CD4-positive, alpha-beta T cell treated with Interleukin-4 for 1 hour (primary cell): Measurements from ENCODE around the gene LUC7L3.
"Not testable (repeated sequence)": the region's sequence is repeated elsewhere in the genome, so short reads cannot be mapped to it uniquely, and the experiment has no call there.

Source experiments
- DNase-seq, 2 donors: peaks; one replicate each; pipeline ENCODE4 v3.0.0-alpha.2; 2020 to 2022

The LUC7L3 gene

DNA sequence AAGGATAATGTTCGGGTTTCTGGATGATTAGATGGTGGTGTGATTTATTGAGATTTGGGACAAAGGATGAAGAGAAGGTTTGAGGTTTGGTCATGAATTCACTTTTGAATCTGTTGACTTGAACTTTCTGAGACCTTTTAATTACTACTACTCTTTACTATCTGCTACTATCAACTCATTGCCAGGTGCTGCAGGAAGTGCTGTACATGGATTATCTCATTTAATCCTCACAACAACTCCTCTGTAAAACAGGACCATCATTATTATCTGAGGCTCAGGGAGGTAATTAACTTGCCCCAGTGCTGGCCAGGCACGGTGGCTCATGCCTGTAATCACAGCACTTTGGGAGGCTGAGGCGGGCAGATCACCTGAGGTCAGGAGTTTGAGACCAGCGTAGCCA is 8.8 kb upstream of the LUC7L3 start:
- no peak for DNase-seq

DNA sequence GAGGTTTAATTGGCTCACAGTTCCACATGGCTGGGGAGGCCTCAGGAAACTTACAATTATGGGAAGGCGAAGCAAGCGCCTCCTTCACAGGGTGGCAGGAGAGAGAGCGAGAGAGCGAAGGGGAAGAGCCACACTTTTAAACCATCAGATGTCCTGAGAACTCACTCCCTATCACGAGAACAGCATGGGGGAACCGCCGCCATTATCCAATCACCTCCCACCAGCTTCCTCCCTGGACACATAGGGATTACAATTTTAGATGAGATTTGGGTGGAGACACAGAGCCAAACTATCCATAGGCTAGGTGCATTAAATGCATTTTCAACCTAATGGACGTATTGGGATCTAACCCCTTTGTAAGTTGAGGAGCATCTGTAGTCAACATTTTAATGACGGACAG is 6.8 kb upstream of the LUC7L3 start:
- DNase-seq = no peak

DNA sequence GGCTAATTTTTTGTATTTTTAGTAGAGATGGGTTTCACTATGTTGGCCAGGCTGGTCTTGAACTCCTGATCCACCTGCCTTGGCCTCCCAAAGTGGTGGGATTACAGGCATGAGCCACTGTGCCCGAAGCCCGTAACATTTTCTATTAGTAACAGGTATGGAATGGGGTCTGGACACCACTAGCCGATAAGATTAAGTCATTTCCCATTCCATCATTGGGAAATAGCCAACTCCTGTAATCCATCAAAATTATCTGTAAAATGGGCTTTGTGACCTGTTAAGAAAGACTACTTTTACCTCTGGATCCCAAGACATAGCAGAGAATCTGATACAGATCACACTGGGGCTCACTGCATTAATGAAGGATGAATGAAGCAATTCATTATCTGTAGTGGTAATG is 3.9 kb upstream of the LUC7L3 start:
- DNase-seq = no peak

DNA sequence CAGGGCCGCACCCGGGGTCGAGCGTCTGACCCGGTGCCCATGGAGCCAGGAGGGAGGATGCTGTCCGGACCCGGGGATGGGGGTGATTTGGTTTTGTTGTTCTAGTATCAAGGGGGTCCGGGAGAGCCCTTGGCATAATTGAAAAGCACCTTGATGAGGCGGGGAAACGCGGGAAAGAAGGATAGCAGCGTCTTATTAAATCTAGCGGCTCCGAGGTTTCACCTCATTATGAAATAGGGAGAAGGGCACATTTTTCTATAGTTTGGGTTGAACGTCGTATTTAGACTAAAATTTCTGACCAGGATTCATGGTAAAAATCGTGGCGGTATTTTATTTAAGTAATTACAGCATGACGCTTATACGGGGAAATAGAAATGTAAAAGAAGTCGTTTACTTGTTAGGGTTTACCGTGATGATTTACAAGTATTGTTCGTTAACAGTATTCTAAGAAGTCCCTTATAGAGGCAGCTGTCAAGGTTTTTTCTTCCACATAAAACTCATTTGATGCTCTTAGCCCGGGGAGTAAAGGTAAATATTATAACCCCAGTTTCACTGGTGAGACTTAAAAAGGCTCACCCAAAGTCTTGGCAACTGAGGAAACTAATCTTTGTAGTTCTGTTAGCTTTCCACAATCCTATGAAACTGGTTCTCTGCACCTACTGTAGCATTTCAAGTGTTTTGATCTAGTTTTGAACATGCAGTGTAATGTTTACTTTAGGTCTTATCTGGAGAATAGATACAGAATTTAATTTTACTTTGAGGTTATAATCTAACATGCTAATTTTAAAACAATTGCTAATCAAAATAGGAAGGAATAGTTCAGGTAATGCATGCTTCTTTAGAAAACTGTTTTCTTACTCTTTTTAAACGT is 756 bp downstream of the LUC7L3 start:
- DNase-seq = peak in 1 of 2 donors; percentile 13

DNA sequence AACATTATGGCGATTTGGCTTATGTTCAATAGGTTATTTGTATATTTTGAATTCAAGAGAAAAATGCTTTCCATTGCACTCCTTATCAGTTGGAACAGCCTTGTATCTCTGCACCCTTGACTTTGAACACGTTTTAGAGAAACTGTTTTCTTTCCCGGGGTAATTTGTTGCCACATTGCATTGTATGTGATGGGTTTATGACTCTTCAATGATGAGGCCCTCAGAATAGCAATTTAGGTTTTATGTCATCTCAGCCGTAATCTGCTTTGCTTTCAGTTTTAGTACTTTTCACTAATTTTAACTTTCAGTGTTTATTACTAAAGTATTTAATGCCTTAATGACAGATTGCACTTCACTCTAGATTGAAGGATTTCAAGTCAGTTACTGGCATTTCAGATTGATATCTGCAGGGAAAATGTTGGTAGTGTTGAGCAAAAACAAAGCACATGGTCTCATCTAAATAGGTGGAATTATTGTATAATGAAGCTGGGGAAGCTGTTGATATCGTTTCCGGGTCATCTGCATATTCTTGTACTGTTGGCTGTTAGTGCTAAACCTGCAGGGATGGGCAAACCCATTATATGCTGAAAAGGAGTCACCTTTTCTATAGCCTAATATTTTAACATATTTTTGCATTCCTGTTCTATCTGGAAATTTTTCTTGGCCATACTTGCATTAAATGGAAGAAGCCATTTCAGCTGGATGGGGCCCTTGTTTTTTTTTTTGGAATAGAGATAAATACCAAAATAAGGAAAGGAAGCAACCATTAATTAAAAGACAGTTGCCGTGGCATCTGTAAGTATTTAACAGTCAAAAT is 2.0 kb downstream of the LUC7L3 start:
- DNase-seq = peak in 1 of 2 donors; percentile 54

DNA sequence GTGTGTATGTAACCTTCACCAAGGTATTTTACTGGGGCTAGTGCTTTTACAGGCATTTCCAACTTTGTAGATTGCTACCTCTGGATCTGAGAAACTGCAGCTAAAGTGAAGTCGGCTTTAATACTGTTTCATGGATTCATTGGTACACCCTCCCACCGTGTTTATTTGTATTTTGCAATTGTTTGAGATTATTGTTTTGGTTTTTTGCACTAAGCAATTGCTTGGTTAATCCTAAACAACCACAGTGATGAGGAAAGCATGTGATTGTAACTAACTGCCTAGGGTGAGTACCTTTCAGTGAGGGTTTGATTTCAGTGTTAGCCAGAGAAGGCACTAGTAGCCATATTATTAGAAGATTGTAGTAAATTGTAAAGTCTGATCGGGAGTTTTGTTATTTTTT is 3.3 kb downstream of the LUC7L3 start:
- no peak for DNase-seq

DNA sequence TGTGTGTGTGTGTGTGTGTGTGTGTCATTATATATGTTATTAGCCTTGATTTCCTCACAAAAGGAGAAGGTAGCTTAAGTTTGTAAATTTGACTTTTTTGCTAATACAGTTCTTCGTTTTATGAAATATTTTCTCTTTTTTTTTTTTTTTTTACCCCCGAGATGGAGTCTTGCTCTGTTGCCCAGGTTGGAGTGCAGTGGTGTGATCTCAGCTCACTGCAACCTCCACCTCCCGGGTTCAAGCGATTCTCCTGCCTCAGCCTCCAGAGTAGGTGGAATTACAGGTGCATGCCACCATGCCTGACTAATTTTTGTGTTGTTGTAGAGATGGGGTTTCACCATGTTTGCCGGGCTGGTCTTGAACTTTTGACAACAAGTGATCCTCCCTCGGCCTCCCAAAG is 5.2 kb downstream of the LUC7L3 start:
- not testable (repeated sequence) for DNase-seq

DNA sequence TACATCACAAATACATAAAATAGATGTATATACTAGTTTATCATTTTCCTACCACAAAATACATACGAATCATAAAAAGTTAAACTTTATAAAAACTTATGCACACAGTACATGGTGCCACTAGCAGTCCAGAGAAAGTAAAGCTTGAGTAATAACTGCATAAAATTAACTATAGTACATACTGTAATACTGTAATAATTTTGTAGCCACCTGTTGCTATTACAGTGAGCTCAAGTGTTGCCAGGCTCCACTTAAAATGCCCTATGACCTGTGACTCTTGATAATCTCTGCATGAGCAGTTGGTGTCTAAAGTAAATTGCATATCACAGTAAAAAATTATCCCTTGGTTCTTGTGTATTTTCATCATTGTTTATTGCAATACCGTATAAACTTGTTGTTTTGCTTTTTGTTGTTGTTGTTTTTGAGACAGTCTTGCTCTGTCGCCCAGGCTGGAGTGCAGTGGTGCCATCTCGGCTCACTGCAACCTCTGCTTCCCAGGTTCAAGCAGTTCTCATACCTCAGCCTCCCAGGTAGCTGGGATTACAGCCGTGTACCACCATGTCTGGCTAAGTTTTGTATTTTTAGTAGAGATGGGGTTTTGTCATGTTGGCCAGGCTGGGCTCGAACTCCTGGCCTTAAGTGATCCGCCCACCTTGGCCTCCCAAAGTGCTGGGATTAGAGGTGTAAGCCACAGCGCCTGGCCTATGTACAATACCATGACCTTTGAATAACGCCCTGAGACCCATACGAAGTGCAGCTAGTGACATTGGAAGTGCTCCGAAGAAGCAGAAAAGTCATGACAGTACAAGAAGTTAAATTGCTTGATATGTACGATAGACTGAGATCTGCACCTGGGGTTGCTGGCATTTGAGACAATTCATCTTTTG is 6.6 kb downstream of the LUC7L3 start:
- no peak for DNase-seq

DNA sequence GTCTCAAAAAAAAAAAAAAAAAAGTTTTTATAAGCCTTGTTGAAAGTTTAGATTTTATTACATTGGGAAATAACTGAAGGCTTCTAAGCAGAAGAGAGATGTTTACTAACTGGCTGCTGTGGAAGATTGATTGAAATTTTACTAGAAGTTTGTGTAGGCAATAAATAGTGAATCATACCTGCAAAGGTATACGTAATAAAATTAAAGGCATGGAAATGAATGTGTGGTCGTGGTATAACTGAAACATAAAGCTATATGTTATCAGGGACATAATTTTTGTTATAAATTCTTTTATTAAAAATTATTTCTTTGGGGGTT is 8.7 kb downstream of the LUC7L3 start:
- no peak for DNase-seq

DNA sequence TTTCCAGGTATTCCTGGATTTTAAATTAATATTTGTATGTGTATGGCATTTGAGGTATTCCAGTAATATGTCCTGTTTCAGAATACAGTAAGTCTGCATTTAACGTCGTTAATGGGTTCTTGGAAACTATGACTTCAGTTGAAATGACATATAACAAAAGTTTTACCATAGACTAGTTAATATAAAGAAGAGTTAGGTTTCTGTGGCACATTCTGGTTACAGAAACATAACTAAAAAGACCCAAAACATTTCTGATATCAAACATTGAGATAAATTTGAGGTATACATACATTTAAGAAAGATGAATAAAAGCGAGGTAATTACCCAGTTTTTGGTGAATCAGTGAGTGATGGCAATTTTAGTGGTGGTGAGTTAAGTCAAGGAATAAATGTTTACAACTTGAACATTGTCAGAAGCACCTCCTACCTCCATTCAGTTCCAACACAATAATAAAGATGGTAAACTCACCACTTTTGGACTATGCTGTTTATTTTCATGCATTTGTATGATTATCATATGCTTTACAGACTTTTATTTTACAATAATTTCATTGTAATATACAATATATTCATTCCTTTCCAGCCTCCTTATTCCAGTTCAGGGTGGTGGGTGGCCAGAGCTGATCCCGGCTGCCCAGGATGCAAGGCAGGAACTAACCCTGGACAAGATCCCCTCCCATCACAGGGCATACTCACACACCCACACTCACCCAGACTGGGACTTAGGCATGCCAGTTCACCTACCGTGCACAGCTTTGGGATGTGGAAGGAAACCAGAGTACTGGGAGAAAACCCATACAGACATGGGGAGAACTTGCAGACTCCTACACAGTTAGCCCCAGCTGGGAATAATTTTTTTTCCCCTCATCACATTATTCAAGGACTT is 9.7 kb downstream of the LUC7L3 start:
- DNase-seq = no peak

DNA sequence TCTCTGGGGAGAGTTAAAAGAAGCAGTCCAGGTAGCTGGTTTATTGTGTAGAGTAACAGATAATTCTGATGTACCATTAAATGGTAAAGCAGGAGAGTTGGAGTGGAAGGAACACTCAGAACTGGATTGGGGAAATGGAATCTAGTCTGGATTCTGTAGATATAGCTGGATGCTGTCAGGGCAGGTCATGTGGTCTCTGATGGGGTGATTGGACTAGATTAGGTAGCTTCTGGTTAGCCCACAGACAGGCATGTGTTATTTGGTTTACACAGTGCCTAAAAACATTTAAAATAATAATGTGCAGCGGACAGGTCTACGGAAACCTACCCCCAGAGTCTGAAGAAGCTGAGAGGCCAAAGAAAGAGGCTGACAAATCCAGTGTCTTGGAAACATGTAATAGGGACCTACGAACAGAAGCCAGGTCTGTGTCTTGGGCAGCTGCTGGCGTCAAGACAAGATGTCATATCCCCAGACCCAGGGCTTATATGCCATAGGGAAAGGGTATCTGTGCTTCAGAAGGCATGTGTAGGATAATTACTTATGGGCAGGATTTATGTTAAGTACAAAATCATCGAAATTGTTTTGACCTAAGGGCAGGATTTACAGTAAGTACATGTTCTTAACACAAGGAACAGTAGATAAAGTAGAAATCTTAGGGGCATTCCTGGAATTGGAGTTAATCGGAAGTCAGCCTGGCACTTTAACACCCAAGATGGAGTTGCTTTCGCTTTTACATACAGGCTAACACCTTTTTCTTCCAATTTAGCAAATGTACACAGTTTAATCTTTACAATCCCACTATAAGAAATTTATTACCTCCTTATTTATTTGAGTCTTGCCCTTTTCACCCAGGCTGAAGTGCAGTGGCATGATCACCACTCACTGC is 12.4 kb downstream of the LUC7L3 start:
- DNase-seq = peak in 1 of 2 donors; percentile 18

DNA sequence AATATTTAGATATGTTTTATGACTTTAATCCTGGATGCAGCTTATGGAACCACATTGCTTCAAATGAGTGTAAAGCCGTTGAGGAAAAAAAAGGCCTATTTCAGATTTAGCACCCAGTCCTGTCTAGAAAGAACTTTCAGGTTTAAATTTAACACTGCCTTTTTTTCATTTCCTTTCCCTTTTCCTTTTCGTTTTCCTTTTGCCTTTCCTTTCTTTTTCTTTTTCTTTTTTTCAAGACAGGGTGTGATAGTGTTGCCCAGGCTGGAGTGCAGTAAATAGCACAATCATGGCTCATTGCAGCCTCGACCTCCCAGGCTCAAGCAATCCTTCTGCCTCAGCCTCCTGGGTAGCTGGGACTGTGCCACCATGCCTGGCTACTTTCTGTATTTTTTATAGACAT is 15.9 kb downstream of the LUC7L3 start:
- DNase-seq = no peak

DNA sequence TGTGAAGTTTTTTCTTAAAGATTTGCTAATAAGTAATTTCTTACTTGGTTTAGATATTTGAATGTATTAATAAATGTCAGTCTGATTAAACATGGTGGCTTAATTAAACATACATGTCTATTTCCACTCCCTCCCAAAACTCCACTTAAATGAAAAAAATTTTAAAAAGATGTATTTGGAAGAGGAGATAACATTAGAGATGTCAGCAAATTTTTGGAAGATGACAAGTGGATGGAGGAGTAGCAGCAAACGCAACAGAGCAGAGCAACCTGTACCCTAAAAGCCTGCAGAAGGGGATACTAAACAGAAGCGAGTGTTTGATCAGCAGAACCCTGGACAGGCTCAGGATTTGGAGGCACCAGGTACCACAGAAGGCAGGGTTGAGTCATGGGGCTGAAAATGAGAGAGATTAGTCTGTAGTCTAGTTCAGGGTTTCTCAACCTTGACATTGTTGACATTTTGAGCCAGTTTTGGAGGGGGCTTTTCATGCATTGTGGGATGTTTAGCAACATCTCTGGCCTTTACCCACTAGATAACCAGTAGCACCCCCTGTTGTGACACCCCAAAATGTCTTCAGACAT is 17.8 kb downstream of the LUC7L3 start:
- no peak for DNase-seq

DNA sequence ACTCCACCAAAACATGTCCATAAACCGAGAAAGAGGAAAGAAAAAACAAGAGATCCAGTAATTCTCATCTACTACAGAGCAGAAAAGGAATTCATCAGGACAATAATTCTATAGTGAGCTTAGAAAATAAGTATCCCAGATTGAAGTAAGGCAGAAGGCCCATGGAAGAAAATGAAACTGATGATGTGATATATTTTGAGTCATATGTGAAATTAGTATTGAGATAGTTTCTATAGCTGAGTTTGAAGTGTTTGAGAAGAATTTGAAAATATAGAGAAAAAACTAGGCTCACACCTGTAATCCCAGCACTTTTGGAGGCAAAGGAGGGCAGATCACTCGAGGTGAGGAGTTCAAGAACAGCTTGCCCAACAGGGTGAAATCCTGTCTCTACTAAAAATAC is 19.7 kb downstream of the LUC7L3 start:
- no peak for DNase-seq

DNA sequence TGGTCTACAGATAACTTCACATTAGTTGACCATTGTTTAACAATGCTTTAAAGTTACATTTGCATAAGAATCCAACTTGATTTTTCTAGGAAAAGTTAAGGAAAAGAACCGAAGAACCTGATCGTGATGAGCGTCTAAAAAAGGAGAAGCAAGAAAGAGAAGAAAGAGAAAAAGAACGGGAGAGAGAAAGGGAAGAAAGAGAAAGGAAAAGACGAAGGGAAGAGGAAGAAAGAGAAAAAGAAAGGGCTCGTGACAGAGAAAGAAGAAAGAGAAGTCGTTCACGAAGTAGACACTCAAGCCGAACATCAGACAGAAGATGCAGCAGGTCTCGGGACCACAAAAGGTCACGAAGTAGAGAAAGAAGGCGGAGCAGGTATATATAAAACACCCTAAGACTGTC is 26.2 kb downstream of the LUC7L3 start:
- DNase-seq = no peak

DNA sequence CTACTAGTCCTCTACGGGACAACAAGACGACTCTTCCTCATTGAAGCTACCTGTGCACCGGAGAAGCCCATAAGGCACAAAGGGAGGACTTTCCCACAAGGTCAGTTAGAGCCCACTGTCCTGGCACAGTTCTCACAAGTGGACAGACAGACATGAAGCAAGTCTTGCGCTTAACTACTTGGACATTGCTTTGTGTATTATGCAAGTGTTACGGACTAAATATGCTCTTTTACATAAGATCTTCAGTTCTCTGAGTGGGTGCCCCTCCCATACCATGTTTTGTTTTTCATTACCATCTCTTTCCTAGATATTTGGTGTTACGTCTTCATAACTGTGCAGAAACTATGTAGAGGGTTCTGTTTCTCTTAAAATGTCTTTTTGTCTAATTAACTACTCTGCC is 29.8 kb downstream of the LUC7L3 start:
- no peak for DNase-seq

DNA sequence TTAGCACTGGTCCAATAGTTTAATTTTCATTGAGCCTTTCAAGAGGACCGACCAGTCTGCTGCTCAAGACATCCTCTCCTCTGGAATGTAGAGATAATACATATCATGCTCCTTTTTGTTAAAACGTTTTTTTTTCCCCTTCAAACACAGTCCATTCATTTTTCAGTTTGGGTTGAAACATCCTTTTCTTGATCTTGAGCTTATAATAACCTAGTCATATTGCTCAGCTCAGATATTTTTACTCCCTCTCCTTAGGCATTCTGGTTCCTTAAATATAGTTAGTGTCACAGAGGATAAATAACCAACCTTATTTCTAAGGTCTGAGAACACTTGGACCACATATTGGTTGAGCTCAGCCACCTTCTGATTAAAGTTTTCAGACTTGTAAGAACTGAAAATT is 35.1 kb downstream of the LUC7L3 start:
- no peak for DNase-seq

DNA sequence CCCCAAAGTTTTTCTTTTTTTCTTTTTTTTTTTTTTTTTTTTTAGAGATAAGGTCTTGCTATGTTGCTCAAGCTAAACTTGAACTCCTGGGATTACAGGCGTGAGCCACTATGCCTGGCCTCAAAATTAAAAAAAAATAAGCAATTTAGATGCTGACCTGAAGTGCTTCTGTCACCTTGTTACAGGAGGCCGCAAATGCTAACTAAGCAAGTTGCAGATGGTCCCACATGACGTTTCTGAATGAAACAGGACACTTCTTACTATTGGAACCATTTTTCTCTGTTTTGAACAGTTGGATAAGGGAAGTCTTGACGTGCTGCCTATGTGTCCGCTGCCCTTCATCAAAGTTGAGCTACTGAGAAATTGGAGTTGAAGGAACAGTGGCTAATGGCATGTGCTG is 39.1 kb downstream of the LUC7L3 start:
- no peak for DNase-seq

DNA sequence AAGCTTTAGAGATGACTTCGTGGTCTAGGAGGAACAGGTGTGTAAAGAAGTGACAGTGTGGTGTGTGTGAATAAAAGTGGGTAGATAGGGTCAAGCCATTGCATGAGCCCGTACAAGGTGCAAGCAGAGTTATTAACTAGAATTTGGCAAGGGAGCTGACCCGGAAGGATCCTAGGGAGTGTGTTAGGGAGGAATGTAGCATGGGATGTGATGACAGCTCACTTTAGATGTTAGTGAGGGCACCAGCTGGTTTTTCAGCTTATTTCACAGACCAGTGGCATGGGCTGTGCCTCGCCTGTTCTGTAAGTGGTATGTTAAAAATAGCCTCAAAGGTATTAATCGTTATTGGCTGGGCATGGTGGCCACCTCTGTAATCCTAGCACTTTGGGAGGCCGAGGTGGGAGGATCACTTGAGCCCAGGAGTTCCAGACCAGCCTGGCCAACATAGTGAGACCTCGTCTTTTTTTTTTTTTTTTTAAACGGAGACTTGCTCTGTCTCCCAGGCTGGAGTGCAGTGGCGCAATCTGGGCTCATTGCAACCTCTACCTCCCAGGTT is 39.7 kb downstream of the LUC7L3 start:
- no peak for DNase-seq

DNA sequence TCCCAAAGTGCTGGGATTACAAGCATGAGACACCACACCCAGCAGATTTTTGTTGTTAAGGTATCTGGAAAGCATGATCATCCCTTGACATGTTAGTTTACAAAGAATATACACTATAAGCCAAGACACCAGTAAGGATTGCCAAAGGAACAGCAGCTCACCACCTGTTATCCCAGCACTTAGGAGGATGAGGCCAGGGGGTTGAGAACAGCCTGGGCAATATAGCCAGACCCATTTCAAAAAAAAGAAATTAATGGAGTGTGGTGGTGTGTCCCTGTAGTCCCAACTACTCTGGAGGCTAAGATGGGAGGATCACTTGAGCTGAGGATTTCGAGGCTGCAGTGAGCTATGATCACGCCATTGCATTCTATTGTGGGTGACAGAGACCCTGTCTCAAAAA is 42.8 kb downstream of the LUC7L3 start:
- no peak for DNase-seq
